H1 (cell line): ENCODE results near the gene NTRK2. TPM values are rescaled to one million over a fixed set of nuclear protein-coding genes. Genes with fewer than 3 reads are reported as not detected.

Source experiments
- CTCF ChIA-PET: fragments of 300-600 bp; sonication (Branson Sonifier 250); formaldehyde crosslinking; loops from one replicate; lab custom pipeline; 2021; ENCODE audit not compliant: partially characterized antibody; lab: Charles Lee
- POLR2A ChIA-PET: fragments of 300-600 bp; sonication (Branson Sonifier 250); formaldehyde crosslinking; loops from one replicate; lab custom pipeline; 2021; ENCODE audit warnings: inconsistent platforms; ENCODE audit not compliant: partially characterized antibody; lab: Charles Lee
- DNase-seq, 2 experiments: peaks; one replicate each; pipeline versions ENCODE4 v3.0.0 to v3.0.0-alpha.2; 2010 to 2022; ENCODE audit warnings: low spot score in 2 of 2, low read depth in 1 of 2, mixed read lengths in 1 of 2
- FAIRE-seq: peaks from 2 replicates; lab custom pipeline; 2011; peaks lifted over from hg19 to GRCh38; lab: Jason Lieb, UNC
- H2AFZ ChIP-seq: 2 replicates; pipeline ENCODE4 v1.8.1; 2012; ENCODE audit warnings: low read length, inconsistent platforms
- H2AK5ac ChIP-seq: 2 replicates; pipeline ENCODE4 v1.6.1; 2013; ENCODE audit warnings: low read depth, low read length
- H2BK120ac ChIP-seq: replicated peaks from 2 replicates; pipeline ENCODE3; 2013; ENCODE audit warnings: low read depth, low read length, inconsistent platforms
- H2BK12ac ChIP-seq: 2 replicates; pipeline ENCODE4 v1.6.1; 2013; ENCODE audit warnings: low read depth, low read length
- H2BK15ac ChIP-seq: 2 replicates; pipeline ENCODE4 v1.6.1; 2013; ENCODE audit warnings: low read length
- H2BK20ac ChIP-seq: 2 replicates; pipeline ENCODE4 v1.6.1; 2013; ENCODE audit warnings: low read length
- H2BK5ac ChIP-seq: 2 replicates; pipeline ENCODE4 v1.6.1; 2013; ENCODE audit warnings: low read depth, low read length
- H3K14ac ChIP-seq: 2 replicates; pipeline ENCODE4 v1.6.1; 2013; ENCODE audit warnings: inconsistent platforms; ENCODE audit not compliant: insufficient read length
- H3K18ac ChIP-seq: 2 replicates; pipeline ENCODE4 v1.6.1; 2013; ENCODE audit warnings: low read length; ENCODE audit errors: extremely low read depth
- H3K23ac ChIP-seq: 2 replicates; pipeline ENCODE4 v1.6.1; 2013; ENCODE audit warnings: inconsistent platforms; ENCODE audit not compliant: insufficient read length
- H3K23me2 ChIP-seq: 2 replicates; pipeline ENCODE4 v1.6.1; 2013; ENCODE audit warnings: low read depth, low read length
- H3K27ac ChIP-seq: 2 replicates; pipeline ENCODE4 v1.6.1; 2011; ENCODE audit warnings: low read depth, low read length, inconsistent platforms
- H3K27me3 ChIP-seq, 4 experiments: replicated peaks in 1 of 4; 1 replicate in 1 of 4; 2 replicates in 3 of 4; pipeline versions ENCODE4 v1.6.1 to v1.8.1; 2011 to 2013; ENCODE audit warnings: low read length in 3 of 4, mild to moderate bottlenecking in 3 of 4, inconsistent platforms in 2 of 4, mixed read lengths in 2 of 4, moderate library complexity in 1 of 4; ENCODE audit not compliant: control insufficient read depth in 3 of 4, insufficient read depth in 3 of 4; ENCODE audit errors: extremely low read depth in 1 of 4
- H3K36me3 ChIP-seq, 4 experiments: 2 replicates each; pipeline versions ENCODE4 v1.6.1 to v1.8.1; 2011 to 2013; ENCODE audit warnings: mild to moderate bottlenecking in 4 of 4, low read length in 3 of 4, moderate library complexity in 2 of 4, control low read depth in 1 of 4, inconsistent platforms in 1 of 4; ENCODE audit not compliant: insufficient read depth in 4 of 4, control insufficient read depth in 2 of 4
- H3K4ac ChIP-seq: replicated peaks from 2 replicates; pipeline ENCODE3; 2013; ENCODE audit warnings: low read length, low read depth, mixed read lengths, inconsistent platforms; ENCODE audit not compliant: insufficient read length
- H3K4me1 ChIP-seq, 4 experiments: replicated peaks in 1 of 4; 1 replicate in 1 of 4; 2 replicates in 3 of 4; pipeline versions ENCODE4 v1.6.1 to v1.8.1; 2011 to 2013; ENCODE audit warnings: low read length in 3 of 4, inconsistent platforms in 2 of 4, mixed read lengths in 1 of 4; ENCODE audit not compliant: insufficient read depth in 4 of 4, control insufficient read depth in 3 of 4
- H3K4me2 ChIP-seq, 2 experiments: 2 replicates each; pipeline versions ENCODE4 v1.6.1 to v1.8.1; 2011 to 2013; ENCODE audit warnings: low read depth in 2 of 2, low read length in 2 of 2, control low read depth in 1 of 2, inconsistent platforms in 1 of 2, mild to moderate bottlenecking in 1 of 2; ENCODE audit not compliant: insufficient read depth in 1 of 2
- H3K4me3 ChIP-seq, 4 experiments: fragments of 200-600, 300-600 bp in 1 of 4; sonication (generic), shearing (Covaris generic), sonication (Bioruptor Twin) in 1 of 4; 2 replicates each; pipeline versions ENCODE4 v1.5.1 to v1.8.1; 2011 to 2016; ENCODE audit warnings: low read length in 4 of 4, low read depth in 3 of 4, control low read depth in 2 of 4, inconsistent platforms in 2 of 4, mild to moderate bottlenecking in 2 of 4, mixed read lengths in 1 of 4, moderate library complexity in 1 of 4; ENCODE audit not compliant: insufficient read depth in 2 of 4; ENCODE audit errors: extremely low read depth in 1 of 4
- H3K56ac ChIP-seq: replicated peaks from 2 replicates; pipeline ENCODE3; 2013; ENCODE audit warnings: low read depth, mild to moderate bottlenecking, mixed read lengths, low read length, inconsistent platforms; ENCODE audit not compliant: insufficient read length
- H3K79me1 ChIP-seq: 2 replicates; pipeline ENCODE4 v1.6.1; 2013; ENCODE audit warnings: low read depth, low read length, control low read depth
- H3K79me2 ChIP-seq, 2 experiments: 2 replicates each; pipeline versions ENCODE4 v1.6.1 to v1.8.1; 2012 to 2013; ENCODE audit warnings: low read length in 2 of 2, mild to moderate bottlenecking in 2 of 2, inconsistent platforms in 1 of 2; ENCODE audit not compliant: insufficient read depth in 2 of 2, control insufficient read depth in 1 of 2
- H3K9ac ChIP-seq, 4 experiments: replicated peaks in 1 of 4; 1 replicate in 1 of 4; 2 replicates in 3 of 4; pipeline versions ENCODE4 v1.6.1 to v1.8.1; 2011 to 2013; ENCODE audit warnings: low read depth in 3 of 4, low read length in 3 of 4, control low read depth in 2 of 4, mild to moderate bottlenecking in 2 of 4, moderate library complexity in 2 of 4, inconsistent platforms in 1 of 4; ENCODE audit errors: extremely low read depth in 1 of 4
- H3K9me3 ChIP-seq, 2 experiments: 2 replicates each; pipeline versions ENCODE4 v1.6.1 to v1.8.1; 2012 to 2013; ENCODE audit warnings: mild to moderate bottlenecking in 2 of 2, moderate library complexity in 2 of 2, control low read depth in 1 of 2, inconsistent platforms in 1 of 2, low read depth in 1 of 2, low read length in 1 of 2, mixed read lengths in 1 of 2; ENCODE audit not compliant: insufficient read depth in 2 of 2
- H4K20me1 ChIP-seq, 2 experiments: replicated peaks in 1 of 2; 2 replicates each; pipeline versions ENCODE3 to v1.8.1; 2011 to 2013; ENCODE audit warnings: inconsistent platforms in 2 of 2, low read length in 2 of 2, mild to moderate bottlenecking in 1 of 2; ENCODE audit not compliant: insufficient read depth in 2 of 2, control insufficient read depth in 1 of 2
- H4K5ac ChIP-seq: 2 replicates; pipeline ENCODE4 v1.6.1; 2013; ENCODE audit warnings: low read length, low read depth, mixed read lengths, inconsistent platforms; ENCODE audit not compliant: insufficient read length
- H4K8ac ChIP-seq: 2 replicates; pipeline ENCODE4 v1.8.0; 2013; ENCODE audit warnings: mild to moderate bottlenecking, moderate library complexity, low read length, inconsistent platforms; ENCODE audit not compliant: insufficient read depth; ENCODE audit errors: extremely low read depth
- H4K91ac ChIP-seq: replicated peaks from 2 replicates; pipeline ENCODE3; 2013; ENCODE audit warnings: low read length, mixed read lengths, inconsistent platforms; ENCODE audit not compliant: insufficient read length
- BCL11A ChIP-seq, 2 experiments: IDR thresholded peaks; one replicate each; pipeline ENCODE4 v1.6.1; 2011; ENCODE audit warnings: low read depth in 2 of 2, low read length in 2 of 2, mild to moderate bottlenecking in 2 of 2
- CTBP2 ChIP-seq: IDR thresholded peaks from 2 replicates; pipeline ENCODE4 v1.7.0; 2011; ENCODE audit warnings: borderline replicate concordance, mild to moderate bottlenecking, moderate library complexity, mixed read lengths, low read length; ENCODE audit not compliant: insufficient read depth, insufficient read length
- E2F6 ChIP-seq: IDR thresholded peaks from 2 replicates; pipeline ENCODE4 v1.6.1; 2012; ENCODE audit warnings: inconsistent platforms
- JUN ChIP-seq: IDR thresholded peaks from 2 replicates; pipeline ENCODE4 v1.6.1; 2011; ENCODE audit warnings: low read depth, mild to moderate bottlenecking, improper control_type of control experiment, low read length
- NRF1 ChIP-seq: IDR thresholded peaks from 2 replicates; pipeline ENCODE4 v1.6.1; 2011; ENCODE audit warnings: mild to moderate bottlenecking, low read depth, low read length, improper control_type of control experiment
- SIX5 ChIP-seq: IDR thresholded peaks from 2 replicates; pipeline ENCODE4 v1.6.1; 2011; ENCODE audit warnings: mild to moderate bottlenecking, low read depth, low read length
- SRF ChIP-seq: IDR thresholded peaks from 2 replicates; pipeline ENCODE4 v1.6.1; 2011; ENCODE audit warnings: mild to moderate bottlenecking, low read depth, low read length, moderate library complexity
- YY1 ChIP-seq: IDR thresholded peaks from 2 replicates; pipeline ENCODE4 v1.6.1; 2011; ENCODE audit warnings: low read depth, mild to moderate bottlenecking, low read length
- WGBS, 2 experiments: shearing (Covaris generic) in 1 of 2; methylation state at CpG; one replicate each; pipeline versions ENCODE4 v1.1.6 to v1.1.7; 2013 to 2015; ENCODE audit warnings: low lambda C conversion rate in 2 of 2, mixed read lengths in 2 of 2, inconsistent platforms in 1 of 2, low coverage in 1 of 2, missing lambda C conversion rate in 1 of 2; ENCODE audit not compliant: insufficient replicate concordance in 2 of 2, insufficient coverage in 1 of 2, insufficient read length in 1 of 2; ENCODE audit errors: extremely low coverage in 1 of 2, missing lambda C conversion rate in 1 of 2; 5-methylcytosine and 5-hydroxymethylcytosine counted together
- polyA plus RNA-seq, 7 experiments: library from polyadenylated mRNA; depleted of rRNA in 3 of 7; stranded (reverse) in 5 of 7; unstranded in 2 of 7; fragments of >200 nt in 5 of 7; fragments of 200-250 nt in 2 of 7; gene quantifications; 1 replicate in 5 of 7; 2 replicates in 1 of 7; 4 replicates in 1 of 7; pipeline versions ENCODE4 v1.2.1 to v1.2.3, GENCODE V29; 2011 to 2013; ENCODE audit warnings: missing spikeins in 2 of 7, mixed read lengths in 2 of 7
- total RNA-seq: library from RNA; stranded (reverse); fragmentation: NEBNext Ultra II Directional; extraction: Animal tissue kit (Norgen Biotek cat#: 25700); gene quantifications from 2 replicates; pipeline ENCODE4 v1.2.1, GENCODE V29; 2021

Gene NTRK2
- total and polyA plus RNA-seq, 2 of the 8 experiments (the other 6 are each of a cell fraction or from before 2014, with no cell fraction given): 0.03 to 0.04 TPM

DNA sequence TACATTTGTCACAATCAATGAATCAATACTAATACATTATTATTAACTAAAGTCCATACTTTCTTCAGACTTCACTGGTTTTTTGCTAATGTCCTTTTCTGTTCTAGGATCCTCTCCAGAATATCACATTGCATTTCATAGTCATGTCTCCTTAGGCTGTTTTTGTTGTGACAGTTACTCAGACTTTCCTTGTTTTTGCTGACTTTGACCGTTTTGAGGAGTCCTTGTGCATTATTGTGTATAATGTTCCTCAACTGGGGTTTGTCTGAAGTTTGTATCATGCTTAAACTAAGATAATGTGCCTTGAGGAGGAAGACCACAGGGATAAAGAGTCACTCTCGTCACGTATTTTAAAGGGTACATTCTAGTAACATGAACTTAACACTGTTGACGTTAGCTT, 376.9 kb downstream of the NTRK2 start:
- no peaks in the 10 kb centered on the region for H3K79me2 ChIP-seq
- peak overlapping the region; percentile 44; the same call in 1 of the 2 replicates for H2AFZ ChIP-seq
- no peak overlapping the region for H4K8ac ChIP-seq
- H3K36me3 ChIP-seq: no peaks in the 10 kb centered on the region
- H3K4me3 ChIP-seq: no peak overlapping the region
- H2BK12ac ChIP-seq: no peak overlapping the region
- no peak overlapping the region for H3K4ac ChIP-seq
- H2BK15ac ChIP-seq: no peak overlapping the region
- DNase-seq (no peak), FAIRE-seq (no peak)
- no peak overlapping the region for H2BK5ac ChIP-seq
- no peak overlapping the region for H3K18ac ChIP-seq
- H3K9ac ChIP-seq: no peak overlapping the region
- H3K4me2 ChIP-seq: no peak overlapping the region
- H3K27ac ChIP-seq: no peak overlapping the region
- H3K23ac ChIP-seq: no peak overlapping the region
- no peak overlapping the region for H3K14ac ChIP-seq
- H2BK120ac ChIP-seq: no peak overlapping the region
- H3K23me2 ChIP-seq: no peaks in the 10 kb centered on the region
- no peaks in the 10 kb centered on the region for H3K27me3 ChIP-seq
- 86% methylated on average over 4 of the region's 4 CpGs; no CpG with 5 or more reads in 1 of the 2 experiments for WGBS, 2 experiments
- POLR2A ChIA-PET: no interaction called here
- CTCF ChIA-PET: no interaction called here
- H2BK20ac ChIP-seq: no peak overlapping the region
- no peak overlapping the region for H3K56ac ChIP-seq
- H4K20me1 ChIP-seq: no peaks in the 10 kb centered on the region
- no peaks in the 10 kb centered on the region; a peak in 1 of 4 replicates for H3K9me3 ChIP-seq
- H2AK5ac ChIP-seq: no peak overlapping the region
- no peaks in the 10 kb centered on the region for H3K4me1 ChIP-seq
- no peaks in the 10 kb centered on the region for H3K79me1 ChIP-seq
- H4K91ac ChIP-seq: no peak overlapping the region
- no peak overlapping the region for H4K5ac ChIP-seq
- no peak for TF ChIP-seq YY1
- TF ChIP-seq NRF1: no peak
- TF ChIP-seq SRF: no peak
- TF ChIP-seq JUN: no peak
- TF ChIP-seq SIX5: no peak
- no peak for TF ChIP-seq CTBP2
- TF ChIP-seq BCL11A (IDR thresholded peaks at IDR 0.05; ENCODE audit: low read depth in 2 of 2, low read length in 2 of 2): no peak
- TF ChIP-seq E2F6: no peak
